Measurements from ENCODE around the gene C9orf152. TPM values are rescaled to one million over a fixed set of nuclear protein-coding genes. Genes with fewer than 3 reads are reported as not detected.

The C9orf152 gene
- total RNA-seq, 1 experiment from 2014 or later = not detected

DNA sequence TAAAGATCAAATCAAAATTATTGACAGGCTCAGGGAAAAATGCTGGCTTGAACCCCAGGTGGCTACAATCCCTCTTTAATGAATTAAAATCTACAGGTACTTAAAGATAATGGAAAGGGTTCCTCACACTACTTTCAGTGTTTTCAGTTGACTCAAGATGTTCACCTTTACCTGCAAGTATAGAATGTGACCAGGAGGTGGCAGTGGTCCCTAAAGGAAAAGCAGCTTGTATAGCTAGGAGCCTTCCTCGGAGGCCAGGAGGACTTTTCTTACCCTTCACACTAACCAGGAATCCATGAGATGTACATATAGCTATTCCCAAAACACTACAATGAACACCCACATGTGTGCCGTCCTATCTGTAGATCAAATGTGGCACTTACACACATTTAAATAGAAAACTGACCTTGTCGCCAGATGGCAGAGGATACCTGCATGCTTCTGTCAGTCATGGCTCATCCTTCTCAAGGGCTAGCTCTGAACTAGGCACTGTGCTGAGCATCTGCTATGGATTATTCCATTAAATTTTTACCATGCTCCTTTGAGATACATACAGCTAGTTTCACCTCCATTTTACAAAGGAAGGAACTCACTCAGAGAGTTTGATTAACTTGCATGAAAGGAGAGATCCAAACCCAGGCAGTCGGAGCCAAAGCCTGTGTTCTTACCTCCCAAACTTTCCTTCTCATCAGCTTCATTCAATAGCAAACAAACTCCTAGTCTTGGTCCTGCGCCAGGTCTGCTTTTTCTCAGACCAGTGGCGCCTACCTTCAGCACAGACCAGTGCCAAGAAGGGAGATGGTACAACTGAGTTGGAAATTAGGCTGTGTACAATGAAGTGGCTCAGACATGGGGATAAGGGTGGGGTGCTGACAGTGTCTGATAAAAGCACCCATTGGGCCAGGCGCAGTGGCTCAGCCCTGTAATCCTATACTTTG lies 24.5 kb downstream of the C9orf152 start:
- no peak overlapping the region for H2AFZ ChIP-seq (ENCODE audit: low read length)
- H3K27ac ChIP-seq (ENCODE audit: low read length) = no peak overlapping the region
- H3K4me3 ChIP-seq (ENCODE audit: low read length) = no peak overlapping the region
- no peaks in the 10 kb centered on the region for H3K9me3 ChIP-seq (ENCODE audit: low read length)
- DNase-seq = peak; percentile 87
- H3K36me3 ChIP-seq (ENCODE audit: insufficient read depth, low read length) = no peaks in the 10 kb centered on the region
- H3K9me2 ChIP-seq (replicated peaks; ENCODE audit: insufficient read depth, low read length) = no peaks in the 10 kb centered on the region
- no peaks in the 10 kb centered on the region for H3K27me3 ChIP-seq (ENCODE audit: low read length)
- H3K9ac ChIP-seq (ENCODE audit: low read length) = no peak overlapping the region
- no peak overlapping the region for H3K4me2 ChIP-seq (ENCODE audit: low read depth, low read length, poor library complexity, severe bottlenecking)
- H3K79me2 ChIP-seq (ENCODE audit: low read length) = no peaks in the 10 kb centered on the region
- H3K4me1 ChIP-seq (ENCODE audit: low read length) = no peaks in the 10 kb centered on the region
- H4K20me1 ChIP-seq (ENCODE audit: insufficient read depth, low read depth, low read length) = no peaks in the 10 kb centered on the region

DNA sequence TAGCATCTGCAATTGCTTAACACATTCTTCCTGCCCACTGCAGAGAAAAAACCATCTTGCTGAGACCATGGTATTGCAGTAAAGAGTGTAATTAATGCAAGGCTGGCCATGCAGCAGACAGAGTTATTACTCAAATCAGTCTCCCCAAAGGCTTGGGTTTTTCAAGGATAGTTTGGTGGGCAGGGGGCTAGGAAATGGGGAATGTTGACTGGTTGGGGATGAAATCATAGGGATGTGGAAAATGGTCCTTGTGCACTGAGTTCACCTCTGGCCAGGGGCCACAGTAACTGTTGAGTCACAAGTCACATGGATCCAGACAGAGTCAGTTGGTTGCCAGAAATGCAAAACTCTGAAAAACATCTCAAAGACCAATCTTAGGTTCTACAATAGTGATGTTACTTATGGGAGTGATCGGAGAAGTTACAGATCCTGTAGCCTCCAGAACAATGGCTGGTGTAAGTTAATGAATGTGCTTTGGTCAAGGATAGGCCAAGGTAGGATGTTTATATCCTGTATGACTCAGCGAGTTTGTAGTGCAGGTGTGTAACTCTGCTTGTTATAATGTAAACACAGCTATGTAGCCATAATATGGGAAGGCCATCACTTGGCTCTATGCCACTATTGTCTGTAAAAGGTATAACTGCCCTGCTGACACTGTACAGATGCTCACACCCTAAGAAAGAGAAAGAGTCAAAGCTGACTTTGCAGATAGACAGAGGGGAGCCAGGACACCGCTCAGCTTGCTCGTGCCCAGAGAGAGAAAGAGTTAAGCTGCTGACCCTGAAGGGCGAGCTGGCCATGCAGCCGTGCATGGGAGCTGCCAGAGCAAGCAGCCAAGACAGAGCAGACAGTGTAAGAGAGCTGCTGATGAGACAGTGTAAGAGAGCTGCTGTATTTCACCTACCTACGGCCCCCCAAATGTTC lies 27.2 kb downstream of the C9orf152 start:
- H3K4me2 ChIP-seq (ENCODE audit: low read depth, low read length, poor library complexity, severe bottlenecking) = no peak overlapping the region
- no peak for DNase-seq
- no peaks in the 10 kb centered on the region for H3K27me3 ChIP-seq (ENCODE audit: low read length)
- H3K79me2 ChIP-seq (ENCODE audit: low read length) = no peaks in the 10 kb centered on the region
- no peak overlapping the region for H3K4me3 ChIP-seq (ENCODE audit: low read length)
- no peaks in the 10 kb centered on the region for H4K20me1 ChIP-seq (ENCODE audit: insufficient read depth, low read depth, low read length)
- H3K36me3 ChIP-seq (ENCODE audit: insufficient read depth, low read length) = no peaks in the 10 kb centered on the region
- no peaks in the 10 kb centered on the region for H3K4me1 ChIP-seq (ENCODE audit: low read length)
- H3K9me2 ChIP-seq (replicated peaks; ENCODE audit: insufficient read depth, low read length) = no peaks in the 10 kb centered on the region
- H3K9ac ChIP-seq (ENCODE audit: low read length) = no peak overlapping the region
- no peak overlapping the region for H3K27ac ChIP-seq (ENCODE audit: low read length)
- H2AFZ ChIP-seq (ENCODE audit: low read length) = no peak overlapping the region
- no peaks in the 10 kb centered on the region for H3K9me3 ChIP-seq (ENCODE audit: low read length)

DNA sequence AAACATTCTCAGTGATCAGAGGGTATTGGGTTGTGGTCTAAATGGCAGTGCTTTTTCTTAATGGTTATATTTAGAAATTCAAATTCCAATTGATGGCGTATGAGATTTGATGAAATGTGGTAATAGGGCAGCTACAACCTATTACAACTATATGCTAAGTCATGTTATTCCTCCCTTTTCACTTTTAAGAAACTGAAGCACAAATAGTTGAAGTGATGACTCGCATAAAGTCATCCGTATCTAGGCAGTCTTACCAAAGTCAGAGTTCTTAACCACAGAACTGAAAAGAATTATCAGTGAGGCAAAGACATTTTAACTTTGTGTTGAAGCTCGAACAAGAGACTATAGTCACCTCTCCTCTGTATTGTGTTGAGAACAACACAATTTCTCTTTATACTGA lies 28.2 kb downstream of the C9orf152 start:
- Histone ChIP-seq H3K36me3 (ENCODE audit: insufficient read depth, low read length) (no peaks in the 10 kb centered on the region), H3K9me2 (replicated peaks; ENCODE audit: insufficient read depth, low read length) (no peaks in the 10 kb centered on the region), H3K79me2 (ENCODE audit: low read length) (no peaks in the 10 kb centered on the region), H3K9ac (ENCODE audit: low read length) (no peak overlapping the region), H2AFZ (ENCODE audit: low read length) (no peak overlapping the region), H4K20me1 (ENCODE audit: insufficient read depth, low read depth, low read length) (no peaks in the 10 kb centered on the region), H3K4me2 (ENCODE audit: low read depth, low read length, poor library complexity, severe bottlenecking) (no peak overlapping the region), H3K4me1 (ENCODE audit: low read length) (no peaks in the 10 kb centered on the region), H3K9me3 (ENCODE audit: low read length) (no peaks in the 10 kb centered on the region), H3K4me3 (ENCODE audit: low read length) (no peak overlapping the region), H3K27me3 (ENCODE audit: low read length) (no peaks in the 10 kb centered on the region), H3K27ac (ENCODE audit: low read length) (no peak overlapping the region)
- no peak for DNase-seq

DNA sequence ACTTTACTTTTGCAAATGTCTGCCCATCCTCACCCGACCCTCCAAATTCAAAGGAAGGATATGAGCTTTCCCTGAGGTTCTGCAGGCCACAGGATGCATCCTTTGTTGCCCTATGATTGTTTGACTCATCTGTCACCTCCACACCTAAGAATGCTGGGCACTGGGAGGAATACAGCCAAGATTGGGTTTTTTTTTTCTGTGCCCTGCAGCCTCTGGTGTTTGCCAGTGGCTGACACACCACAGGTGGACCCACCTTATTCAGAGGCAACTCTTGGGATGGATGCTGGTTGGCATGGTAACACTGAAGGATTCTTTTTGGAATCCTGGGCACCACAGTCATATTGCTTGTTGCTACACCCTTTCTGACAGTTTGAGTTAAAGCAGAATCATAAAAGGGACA lies 29.7 kb downstream of the C9orf152 start:
- no peak for DNase-seq
- H3K4me2 ChIP-seq (ENCODE audit: low read depth, low read length, poor library complexity, severe bottlenecking) = no peak overlapping the region
- no peak overlapping the region for H3K27ac ChIP-seq (ENCODE audit: low read length)
- H3K79me2 ChIP-seq (ENCODE audit: low read length) = no peaks in the 10 kb centered on the region
- H3K36me3 ChIP-seq (ENCODE audit: insufficient read depth, low read length) = no peaks in the 10 kb centered on the region
- no peak overlapping the region for H3K4me3 ChIP-seq (ENCODE audit: low read length)
- no peak overlapping the region for H2AFZ ChIP-seq (ENCODE audit: low read length)
- H3K9ac ChIP-seq (ENCODE audit: low read length) = no peak overlapping the region
- no peaks in the 10 kb centered on the region for H3K9me3 ChIP-seq (ENCODE audit: low read length)
- H4K20me1 ChIP-seq (ENCODE audit: insufficient read depth, low read depth, low read length) = no peaks in the 10 kb centered on the region
- no peaks in the 10 kb centered on the region for H3K9me2 ChIP-seq (replicated peaks; ENCODE audit: insufficient read depth, low read length)
- no peaks in the 10 kb centered on the region for H3K27me3 ChIP-seq (ENCODE audit: low read length)
- H3K4me1 ChIP-seq (ENCODE audit: low read length) = no peaks in the 10 kb centered on the region

DNA sequence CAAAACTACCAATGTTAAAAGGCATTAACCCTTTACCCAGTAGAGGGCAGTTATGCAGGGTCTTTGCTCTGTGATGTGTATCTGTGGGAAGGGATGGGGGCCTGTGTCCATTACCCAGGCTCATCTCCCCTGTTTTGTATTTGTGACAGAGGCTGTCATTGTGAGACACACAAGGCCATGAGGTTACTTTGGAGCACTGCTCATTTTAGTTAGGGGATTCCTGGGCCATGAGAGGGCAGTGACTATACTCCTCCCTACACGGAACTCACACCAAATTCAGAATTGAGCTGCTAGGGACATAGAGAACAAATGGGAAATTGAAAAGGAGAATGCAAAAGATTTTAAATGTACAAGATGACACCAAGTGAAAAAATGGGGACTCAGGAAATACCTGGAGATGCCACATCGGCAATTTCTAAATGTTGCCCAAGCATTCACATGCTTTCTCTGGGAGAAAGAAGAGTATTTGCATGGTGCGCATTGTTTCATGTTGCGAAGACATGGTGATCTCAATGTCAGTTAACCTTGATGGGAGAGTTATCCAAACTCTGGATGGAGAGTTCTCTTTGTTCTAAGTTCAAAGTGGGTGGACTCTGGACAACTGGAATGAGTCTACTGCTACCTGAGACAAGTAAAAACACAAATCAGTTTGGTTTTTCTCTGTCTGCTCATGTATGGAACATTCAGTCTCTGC lies 32.5 kb downstream of the C9orf152 start:
- Histone ChIP-seq H2AFZ (ENCODE audit: low read length) (no peak overlapping the region), H3K27me3 (ENCODE audit: low read length) (no peaks in the 10 kb centered on the region), H3K9me3 (ENCODE audit: low read length) (no peaks in the 10 kb centered on the region), H3K79me2 (ENCODE audit: low read length) (no peaks in the 10 kb centered on the region), H3K4me1 (ENCODE audit: low read length) (no peaks in the 10 kb centered on the region), H3K9me2 (replicated peaks; ENCODE audit: insufficient read depth, low read length) (no peaks in the 10 kb centered on the region), H3K4me2 (ENCODE audit: low read depth, low read length, poor library complexity, severe bottlenecking) (no peak overlapping the region), H3K4me3 (ENCODE audit: low read length) (no peak overlapping the region), H4K20me1 (ENCODE audit: insufficient read depth, low read depth, low read length) (no peaks in the 10 kb centered on the region), H3K9ac (ENCODE audit: low read length) (no peak overlapping the region), H3K27ac (ENCODE audit: low read length) (no peak overlapping the region), H3K36me3 (ENCODE audit: insufficient read depth, low read length) (no peaks in the 10 kb centered on the region)
- no peak for DNase-seq

DNA sequence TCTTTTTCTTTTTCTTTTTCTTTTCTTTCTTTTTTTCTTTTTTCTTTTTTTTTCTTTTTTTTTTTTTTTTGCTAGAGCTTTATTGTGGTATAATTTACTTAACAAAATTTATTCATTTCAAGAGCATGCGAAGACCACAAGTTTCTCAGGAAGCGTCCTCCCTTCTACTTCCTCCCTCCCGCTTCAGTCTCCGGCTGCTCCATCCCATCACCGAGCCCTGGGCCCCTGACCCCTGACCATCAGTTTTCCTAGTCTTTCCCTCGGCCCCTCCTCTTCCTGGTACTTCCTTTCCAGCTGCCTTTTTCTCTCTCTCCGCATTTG lies 34.7 kb downstream of the C9orf152 start:
- H3K4me3 ChIP-seq (ENCODE audit: low read length) = no peak overlapping the region
- H3K79me2 ChIP-seq (ENCODE audit: low read length) = no peaks in the 10 kb centered on the region
- no peaks in the 10 kb centered on the region for H3K9me2 ChIP-seq (replicated peaks; ENCODE audit: insufficient read depth, low read length)
- H3K27me3 ChIP-seq (ENCODE audit: low read length) = no peaks in the 10 kb centered on the region
- no peak for DNase-seq
- H2AFZ ChIP-seq (ENCODE audit: low read length) = no peak overlapping the region
- no peaks in the 10 kb centered on the region for H3K4me1 ChIP-seq (ENCODE audit: low read length)
- H3K36me3 ChIP-seq (ENCODE audit: insufficient read depth, low read length) = no peaks in the 10 kb centered on the region
- no peaks in the 10 kb centered on the region for H3K9me3 ChIP-seq (ENCODE audit: low read length)
- H3K4me2 ChIP-seq (ENCODE audit: low read depth, low read length, poor library complexity, severe bottlenecking) = no peak overlapping the region
- H4K20me1 ChIP-seq (ENCODE audit: insufficient read depth, low read depth, low read length) = no peaks in the 10 kb centered on the region
- H3K27ac ChIP-seq (ENCODE audit: low read length) = no peak overlapping the region
- H3K9ac ChIP-seq (ENCODE audit: low read length) = no peak overlapping the region

DNA sequence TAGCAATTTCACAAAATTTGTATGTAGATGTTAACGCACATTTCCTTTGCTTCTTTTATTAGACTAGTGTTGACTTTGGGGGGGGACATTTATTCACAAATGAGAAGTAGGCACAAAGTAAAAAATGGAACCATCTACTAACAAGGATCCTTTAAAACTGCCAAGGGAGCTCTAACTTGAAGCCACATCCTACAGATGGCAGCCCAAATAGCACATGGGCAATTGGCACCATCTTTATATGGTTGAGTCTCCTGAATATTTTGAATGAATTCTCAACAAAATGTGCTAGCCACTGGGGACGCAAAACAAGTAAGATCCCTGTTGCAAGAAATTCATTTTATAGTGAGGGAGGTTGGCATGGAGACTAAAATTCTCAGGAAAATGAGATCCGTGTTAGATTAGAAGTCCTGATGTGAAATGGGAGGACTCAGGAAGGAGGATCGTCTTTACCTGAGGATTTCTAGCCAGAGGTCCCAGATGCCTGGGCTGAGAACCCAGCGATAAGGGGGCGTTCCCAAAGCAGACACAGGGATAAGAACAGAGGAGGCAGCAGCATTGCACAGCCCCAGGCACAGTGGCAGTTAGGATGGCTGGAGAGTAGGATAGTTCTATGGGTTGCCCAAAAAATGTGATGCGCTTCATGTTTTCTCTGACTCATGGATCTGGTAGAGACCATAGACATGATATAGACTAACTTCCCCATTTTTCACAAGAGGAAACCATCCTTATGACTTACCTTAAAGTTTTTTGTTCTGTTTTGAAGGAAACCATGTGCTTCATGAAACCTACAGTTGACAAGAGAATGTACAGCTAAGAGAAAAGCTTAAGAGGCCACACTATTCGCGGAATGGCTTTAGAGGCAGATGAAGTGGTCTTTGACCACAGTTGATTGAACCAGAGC lies 37.4 kb downstream of the C9orf152 start:
- Histone ChIP-seq H3K9me3 (ENCODE audit: low read length) (no peaks in the 10 kb centered on the region), H3K4me2 (ENCODE audit: low read depth, low read length, poor library complexity, severe bottlenecking) (no peak overlapping the region), H3K79me2 (ENCODE audit: low read length) (no peaks in the 10 kb centered on the region), H3K9ac (ENCODE audit: low read length) (no peak overlapping the region), H3K9me2 (replicated peaks; ENCODE audit: insufficient read depth, low read length) (no peaks in the 10 kb centered on the region), H4K20me1 (ENCODE audit: insufficient read depth, low read depth, low read length) (no peaks in the 10 kb centered on the region), H3K27ac (ENCODE audit: low read length) (no peak overlapping the region), H3K4me1 (ENCODE audit: low read length) (no peaks in the 10 kb centered on the region), H3K4me3 (ENCODE audit: low read length) (no peak overlapping the region), H3K27me3 (ENCODE audit: low read length) (no peaks in the 10 kb centered on the region), H2AFZ (ENCODE audit: low read length) (no peak overlapping the region), H3K36me3 (ENCODE audit: insufficient read depth, low read length) (no peaks in the 10 kb centered on the region)
- no peak for DNase-seq

All from Karpas-422 (cell line).